Keratinocyte (primary cell): ENCODE measurements around the gene MSI2. TPM values are rescaled to one million over a fixed set of nuclear protein-coding genes. Genes with fewer than 3 reads are reported as not detected.

Experiments
- DNase-seq: peaks from one replicate; pipeline ENCODE4 v3.0.0-alpha.2; 2011; ENCODE audit warnings: low read depth, missing footprints, low spot score
- FAIRE-seq: peaks from 2 replicates; lab custom pipeline; 2011; peaks lifted over from hg19 to GRCh38; lab: Jason Lieb, UNC
- H2AFZ ChIP-seq: 2 replicates; pipeline ENCODE4 v1.6.0; 2012; ENCODE audit warnings: low read length, control low read depth, inconsistent platforms; ENCODE audit not compliant: control insufficient read depth
- H3K27ac ChIP-seq: 2 replicates; pipeline ENCODE4 v1.5.1; 2011; ENCODE audit warnings: low read length; ENCODE audit not compliant: control insufficient read depth, insufficient read depth
- H3K27me3 ChIP-seq: 3 replicates; pipeline ENCODE4 v1.6.0; 2011; ENCODE audit warnings: low read length; ENCODE audit not compliant: control insufficient read depth, insufficient read depth; ENCODE audit errors: extremely low read depth
- H3K36me3 ChIP-seq, 2 experiments: 2 replicates in 1 of 2; 3 replicates in 1 of 2; pipeline ENCODE4 v1.5.1; 2011; ENCODE audit warnings: low read length in 2 of 2, mild to moderate bottlenecking in 1 of 2; ENCODE audit not compliant: control insufficient read depth in 2 of 2, insufficient read depth in 2 of 2; ENCODE audit errors: extremely low read depth in 1 of 2
- H3K4me1 ChIP-seq: 3 replicates; pipeline ENCODE4 v1.5.1; 2011; ENCODE audit warnings: low read length; ENCODE audit not compliant: control insufficient read depth, insufficient read depth; ENCODE audit errors: extremely low read depth
- H3K4me2 ChIP-seq: 3 replicates; pipeline ENCODE4 v1.6.0; 2011; ENCODE audit warnings: low read depth, low read length; ENCODE audit not compliant: control insufficient read depth, insufficient read depth; ENCODE audit errors: extremely low read depth
- H3K4me3 ChIP-seq, 3 experiments: fragments of 200-600 bp in 1 of 3; sonication (generic) in 1 of 3; 2 replicates in 2 of 3; 3 replicates in 1 of 3; pipeline ENCODE4 v1.5.1; 2011 to 2016; ENCODE audit warnings: low read length in 3 of 3, mild to moderate bottlenecking in 3 of 3, control low read depth in 2 of 3, inconsistent platforms in 1 of 3, low read depth in 1 of 3, mixed read lengths in 1 of 3, mixed run types in 1 of 3, moderate library complexity in 1 of 3; ENCODE audit not compliant: control insufficient read depth in 2 of 3, insufficient read depth in 2 of 3; ENCODE audit errors: extremely low read depth in 1 of 3
- H3K79me2 ChIP-seq: 2 replicates; pipeline ENCODE4 v1.6.0; 2012; ENCODE audit warnings: low read length; ENCODE audit not compliant: control insufficient read depth, insufficient read depth
- H3K9ac ChIP-seq: 3 replicates; pipeline ENCODE4 v1.6.0; 2011; ENCODE audit warnings: low read length; ENCODE audit not compliant: control insufficient read depth, insufficient read depth; ENCODE audit errors: extremely low read depth
- H3K9me1 ChIP-seq: 3 replicates; pipeline ENCODE4 v1.6.0; 2011; ENCODE audit warnings: low read length; ENCODE audit not compliant: control insufficient read depth, insufficient read depth; ENCODE audit errors: extremely low read depth
- H3K9me3 ChIP-seq: 2 replicates; pipeline ENCODE4 v1.5.1; 2012; ENCODE audit warnings: low read depth, low read length; ENCODE audit not compliant: control insufficient read depth
- H4K20me1 ChIP-seq: 3 replicates; pipeline ENCODE4 v1.6.0; 2011; ENCODE audit warnings: low read length; ENCODE audit not compliant: control insufficient read depth, insufficient read depth; ENCODE audit errors: extremely low read depth
- EZH2 ChIP-seq: IDR thresholded peaks from one replicate; pipeline ENCODE4 v1.6.1; 2012; ENCODE audit warnings: inconsistent platforms, mild to moderate bottlenecking, low read length, moderate library complexity
- dilution Hi-C: fragments of 300-500 bp; cut with MboI; formaldehyde crosslinking; loops from one replicate; pipeline ENCODE4 v1.7.0; 2020; ENCODE audit warnings: low sequenced_read_pairs; ENCODE audit not compliant: extremely low pct_ligation_motif_present
- polyA plus RNA-seq, 5 experiments: library from polyadenylated mRNA; depleted of rRNA in 3 of 5; stranded (reverse) in 3 of 5; stranded (forward) in 1 of 5; unstranded in 1 of 5; fragments of >200 nt; gene quantifications; 1 replicate in 1 of 5; 2 replicates in 3 of 5; 3 replicates in 1 of 5; pipeline versions ENCODE4 v1.2.1 to v1.2.3, GENCODE V29; 2011 to 2012; ENCODE audit warnings: missing spikeins in 2 of 5, low read depth in 1 of 5, low replicate concordance in 1 of 5
- TF ChIP-seq, protein P1 (sequence below), 3 experiments: IDR thresholded peaks in 1 of 3; conservative IDR thresholded peaks in 1 of 3; optimal IDR thresholded peaks in 1 of 3; 2 replicates in 2 of 3; 3 replicates in 1 of 3; pipeline versions ENCODE3 to v1.5.1; 2011; ENCODE audit warnings: low read length in 3 of 3, mild to moderate bottlenecking in 3 of 3, moderate library complexity in 2 of 3, control low read depth in 1 of 3, inconsistent platforms in 1 of 3; ENCODE audit not compliant: insufficient read depth in 2 of 3; ENCODE audit errors: extremely low read depth in 1 of 3

The MSI2 gene
- polyA plus RNA-seq, 1 donor (not counting 4 experiments of a cell fraction or from before 2014, with no cell fraction given), result 22.3 TPM

DNA sequence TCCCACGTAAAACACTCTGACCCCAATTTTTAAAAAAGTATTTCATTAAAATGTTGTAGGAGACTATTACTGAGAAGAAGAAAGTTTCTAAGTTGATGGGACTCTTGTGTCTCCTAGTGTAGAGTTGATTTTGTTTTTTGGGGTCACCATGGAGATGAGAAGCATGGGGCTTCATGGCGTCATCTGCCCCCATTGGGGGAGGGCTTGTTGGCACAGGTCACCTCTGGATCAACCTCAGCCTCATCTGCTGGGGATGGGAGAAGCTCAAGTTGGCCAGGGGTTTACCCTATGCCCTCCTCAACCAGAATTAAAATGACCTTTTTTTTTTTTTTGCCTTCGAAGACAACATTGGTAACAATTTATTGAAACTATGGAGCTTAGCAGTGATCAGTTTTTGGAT, 28.3 kb downstream of the MSI2 start:
- H2AFZ ChIP-seq, result no peak overlapping the region
- no peak for TF ChIP-seq EZH2
- TF ChIP-seq, protein P1, sequence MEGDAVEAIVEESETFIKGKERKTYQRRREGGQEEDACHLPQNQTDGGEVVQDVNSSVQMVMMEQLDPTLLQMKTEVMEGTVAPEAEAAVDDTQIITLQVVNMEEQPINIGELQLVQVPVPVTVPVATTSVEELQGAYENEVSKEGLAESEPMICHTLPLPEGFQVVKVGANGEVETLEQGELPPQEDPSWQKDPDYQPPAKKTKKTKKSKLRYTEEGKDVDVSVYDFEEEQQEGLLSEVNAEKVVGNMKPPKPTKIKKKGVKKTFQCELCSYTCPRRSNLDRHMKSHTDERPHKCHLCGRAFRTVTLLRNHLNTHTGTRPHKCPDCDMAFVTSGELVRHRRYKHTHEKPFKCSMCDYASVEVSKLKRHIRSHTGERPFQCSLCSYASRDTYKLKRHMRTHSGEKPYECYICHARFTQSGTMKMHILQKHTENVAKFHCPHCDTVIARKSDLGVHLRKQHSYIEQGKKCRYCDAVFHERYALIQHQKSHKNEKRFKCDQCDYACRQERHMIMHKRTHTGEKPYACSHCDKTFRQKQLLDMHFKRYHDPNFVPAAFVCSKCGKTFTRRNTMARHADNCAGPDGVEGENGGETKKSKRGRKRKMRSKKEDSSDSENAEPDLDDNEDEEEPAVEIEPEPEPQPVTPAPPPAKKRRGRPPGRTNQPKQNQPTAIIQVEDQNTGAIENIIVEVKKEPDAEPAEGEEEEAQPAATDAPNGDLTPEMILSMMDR (optimal IDR thresholded peaks at IDR 0.05 in 1 of 3, IDR thresholded peaks at IDR 0.05 in 1 of 3, conservative IDR thresholded peaks at IDR 0.05 in 1 of 3; ENCODE audit: extremely low read depth in 1 of 3, insufficient read depth in 2 of 3, low read length in 3 of 3), result no peak
- no peak overlapping the region for H3K9ac ChIP-seq
- no peaks in the 10 kb centered on the region for H4K20me1 ChIP-seq
- dilution Hi-C loops, result no loop called here
- no peaks in the 10 kb centered on the region for H3K9me1 ChIP-seq
- no peak for DNase-seq
- FAIRE-seq, result no peak
- H3K4me2 ChIP-seq, result no peak overlapping the region
- peaks cover 0 to 8% of the 10 kb centered on the region in 2 experiments for H3K36me3 ChIP-seq
- H3K4me1 ChIP-seq, result no peaks in the 10 kb centered on the region
- no peaks in the 10 kb centered on the region for H3K9me3 ChIP-seq
- H3K27me3 ChIP-seq, result no peaks in the 10 kb centered on the region
- H3K79me2 ChIP-seq, result no peaks in the 10 kb centered on the region
- H3K4me3 ChIP-seq, result no peak overlapping the region
- H3K27ac ChIP-seq, result no peak overlapping the region

DNA sequence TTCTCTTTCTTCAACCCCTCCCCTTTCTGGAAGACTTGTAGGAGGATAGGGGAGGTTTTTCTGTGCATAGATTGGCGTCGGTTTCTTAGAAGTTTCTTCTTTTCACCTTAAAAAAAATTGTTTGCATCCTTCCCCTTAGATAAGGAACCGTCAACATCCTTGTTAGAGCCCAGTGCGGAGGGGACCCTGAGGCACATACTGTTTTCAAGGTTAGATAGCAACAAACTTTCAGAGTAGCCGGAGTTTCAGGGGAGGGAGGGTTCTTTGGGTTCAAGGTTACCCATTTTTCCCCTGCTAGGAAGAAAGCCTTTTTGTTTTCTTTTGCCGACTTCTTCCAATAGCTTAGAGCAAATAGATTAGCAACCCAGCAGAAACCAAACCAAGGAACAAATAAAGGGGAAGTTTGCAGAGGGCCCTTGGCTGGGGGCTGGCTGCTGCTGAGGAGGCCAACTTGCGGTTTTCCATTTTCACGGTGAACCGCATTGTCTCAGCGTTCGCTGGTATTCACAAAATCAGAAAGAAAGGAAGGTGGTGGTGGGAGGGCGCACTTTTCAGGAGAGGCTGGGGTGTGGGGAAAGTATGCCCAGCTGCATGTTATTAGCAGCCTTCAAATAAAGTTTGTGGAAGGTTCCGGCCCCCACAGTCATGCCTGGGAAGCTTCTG, 28.8 kb downstream of the MSI2 start:
- H2AFZ ChIP-seq, result no peak overlapping the region
- H3K36me3 ChIP-seq, result peaks cover 0 to 8% of the 10 kb centered on the region in 2 experiments
- FAIRE-seq (no peak), DNase-seq (no peak)
- H3K4me2 ChIP-seq, result no peak overlapping the region
- TF ChIP-seq EZH2, result no peak
- TF ChIP-seq, protein P1 (optimal IDR thresholded peaks at IDR 0.05 in 1 of 3, IDR thresholded peaks at IDR 0.05 in 1 of 3, conservative IDR thresholded peaks at IDR 0.05 in 1 of 3; ENCODE audit: extremely low read depth in 1 of 3, insufficient read depth in 2 of 3, low read length in 3 of 3), result no peak
- H3K79me2 ChIP-seq, result no peaks in the 10 kb centered on the region
- no peak overlapping the region for H3K4me3 ChIP-seq
- no peak overlapping the region for H3K9ac ChIP-seq
- H4K20me1 ChIP-seq, result no peaks in the 10 kb centered on the region
- H3K27me3 ChIP-seq, result no peaks in the 10 kb centered on the region
- dilution Hi-C loops, result no loop called here
- H3K4me1 ChIP-seq, result no peaks in the 10 kb centered on the region
- H3K9me3 ChIP-seq, result no peaks in the 10 kb centered on the region
- no peaks in the 10 kb centered on the region for H3K9me1 ChIP-seq
- no peak overlapping the region for H3K27ac ChIP-seq
